HG02610 (cell line): ENCODE data around the gene TPM3.
"Not testable (repeated sequence)": the region's sequence is repeated elsewhere in the genome, so short reads cannot be mapped to it uniquely, and the experiment has no call there.

Experiments
- ATAC-seq: cut with Tn5 transposase; IDR thresholded peaks from one replicate; pipeline ENCODE4 v1.9.1; 2021; ENCODE audit warnings: mild to moderate bottlenecking, moderate library complexity; ENCODE audit not compliant: unreplicated experiment

The TPM3 gene

DNA sequence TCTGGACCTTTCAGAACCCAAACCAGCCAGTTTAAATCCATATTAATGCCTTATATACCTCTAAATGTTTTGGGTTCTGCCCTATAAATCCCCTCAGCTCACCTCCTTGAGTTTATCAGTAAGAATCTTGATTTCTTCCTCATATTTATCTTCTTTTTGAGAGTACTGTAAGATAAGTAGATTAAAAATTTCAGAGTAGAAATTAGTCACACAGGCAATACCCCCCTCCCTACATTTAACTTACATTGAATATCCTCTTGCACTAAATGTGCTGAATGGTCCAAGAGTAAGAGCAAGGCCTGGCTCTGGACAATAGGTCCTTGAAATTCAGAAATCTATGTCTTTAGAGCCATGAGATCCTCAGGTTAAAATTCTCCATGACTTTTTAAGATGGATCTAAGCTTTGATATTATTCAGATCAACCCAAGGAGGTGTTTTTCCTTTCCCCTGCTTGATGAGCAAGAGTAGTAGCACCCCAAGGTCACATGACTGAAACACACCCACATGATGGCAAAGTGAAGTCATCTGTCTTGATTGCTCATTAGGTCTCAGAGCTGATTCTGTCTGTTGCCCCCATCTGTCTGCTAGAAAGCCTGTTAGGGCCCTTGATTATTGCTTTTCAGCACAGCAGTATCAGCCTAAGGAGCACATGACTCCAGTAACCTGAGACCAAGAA is 21.2 kb downstream of the TPM3 start:
- no peak for ATAC-seq

DNA sequence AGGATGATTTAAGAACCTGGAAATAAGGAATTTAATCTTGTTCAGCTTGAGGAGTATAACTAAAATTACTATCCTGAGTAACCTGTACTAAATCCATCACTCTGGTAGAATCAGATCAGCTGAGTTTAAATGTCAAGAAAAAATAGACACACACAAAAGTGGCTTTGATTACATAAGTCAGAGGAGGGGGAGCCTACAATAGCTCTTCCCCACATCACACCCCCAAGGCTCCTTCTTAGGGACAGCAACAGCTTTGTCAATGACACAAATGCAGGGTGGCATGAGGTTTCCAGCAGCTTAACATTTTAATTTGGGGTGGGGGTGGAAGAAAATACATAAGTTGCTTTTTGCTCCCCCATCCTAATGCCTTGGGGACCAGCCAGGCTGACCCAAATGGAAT is 24.4 kb downstream of the TPM3 start:
- no peak for ATAC-seq

DNA sequence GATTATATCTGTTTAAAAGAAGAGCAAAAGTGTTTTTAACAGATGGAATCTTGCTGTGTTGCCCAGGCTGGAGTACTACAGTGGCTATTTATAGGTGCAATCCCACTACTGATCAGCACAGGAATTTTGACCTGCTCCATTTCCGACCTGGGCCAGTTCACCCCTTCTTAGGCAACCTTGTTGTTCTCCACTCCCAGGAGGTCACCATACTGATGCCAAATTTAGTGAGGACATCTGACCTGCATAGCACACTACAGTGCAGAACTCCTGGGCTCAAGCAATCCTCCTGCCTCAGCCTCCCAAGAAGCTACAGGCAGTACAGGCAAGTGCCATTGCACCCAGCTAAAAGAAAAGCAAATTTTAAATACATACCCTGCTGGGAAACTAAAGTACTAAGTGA is 25.7 kb downstream of the TPM3 start:
- ATAC-seq, result no peak

DNA sequence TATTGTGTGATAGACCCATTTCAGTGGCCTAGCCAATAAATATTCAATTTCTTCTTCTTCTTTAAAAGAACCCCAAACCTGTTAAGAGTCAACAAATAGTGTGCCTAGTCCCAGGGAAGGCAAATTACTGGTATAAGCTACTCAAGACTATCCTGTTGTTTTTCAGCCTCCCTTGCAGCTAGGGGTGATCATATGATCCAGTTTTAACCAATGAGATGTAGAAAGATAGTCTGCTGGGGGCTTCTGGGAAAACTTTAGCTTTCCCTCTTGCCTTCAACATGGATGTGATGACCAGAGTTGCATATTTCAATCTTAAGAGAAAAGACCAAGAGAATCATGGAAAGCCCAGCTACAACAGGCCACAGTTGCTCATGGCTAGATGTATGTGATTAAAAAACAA is 32.3 kb downstream of the TPM3 start:
- ATAC-seq, result no peak

DNA sequence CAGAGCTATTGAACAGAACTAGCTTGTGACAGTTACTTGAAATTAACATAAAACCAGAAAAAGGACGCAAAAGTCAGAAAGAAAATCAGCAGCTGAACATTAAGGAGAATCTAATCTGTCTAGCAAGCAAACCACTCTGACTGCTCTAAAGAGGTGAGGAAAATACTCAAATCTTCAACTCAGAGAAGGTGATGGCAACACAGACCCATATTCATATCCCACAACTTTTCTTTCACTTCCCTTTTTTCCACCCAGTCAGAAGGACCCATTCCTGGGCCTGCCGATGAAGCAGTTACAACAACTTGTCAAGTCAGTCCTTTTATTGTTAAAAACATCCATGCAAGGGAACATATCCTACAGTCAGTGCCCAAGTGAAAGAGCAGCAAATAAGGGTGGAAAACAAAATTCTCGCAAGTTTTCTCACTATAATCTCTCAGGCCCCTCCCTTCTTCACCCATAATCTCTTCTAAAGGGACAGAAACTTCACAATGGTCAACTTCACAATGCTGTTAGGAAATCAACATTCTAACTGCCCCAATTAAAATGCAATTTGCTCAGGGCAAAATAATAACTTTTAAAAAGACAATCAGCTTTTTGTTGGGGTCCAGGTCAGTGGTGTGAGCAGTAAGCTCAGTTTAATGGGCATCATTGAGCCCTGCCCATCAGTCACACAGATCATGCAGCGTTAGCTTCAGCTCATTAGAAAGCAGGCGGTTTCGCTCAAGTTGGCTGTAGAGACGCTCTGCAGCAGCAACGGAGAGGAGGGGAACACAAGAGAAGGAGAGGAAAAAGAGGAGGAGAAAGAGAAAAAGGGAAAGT is 33.4 kb downstream of the TPM3 start:
- ATAC-seq, result peak; percentile 39

DNA sequence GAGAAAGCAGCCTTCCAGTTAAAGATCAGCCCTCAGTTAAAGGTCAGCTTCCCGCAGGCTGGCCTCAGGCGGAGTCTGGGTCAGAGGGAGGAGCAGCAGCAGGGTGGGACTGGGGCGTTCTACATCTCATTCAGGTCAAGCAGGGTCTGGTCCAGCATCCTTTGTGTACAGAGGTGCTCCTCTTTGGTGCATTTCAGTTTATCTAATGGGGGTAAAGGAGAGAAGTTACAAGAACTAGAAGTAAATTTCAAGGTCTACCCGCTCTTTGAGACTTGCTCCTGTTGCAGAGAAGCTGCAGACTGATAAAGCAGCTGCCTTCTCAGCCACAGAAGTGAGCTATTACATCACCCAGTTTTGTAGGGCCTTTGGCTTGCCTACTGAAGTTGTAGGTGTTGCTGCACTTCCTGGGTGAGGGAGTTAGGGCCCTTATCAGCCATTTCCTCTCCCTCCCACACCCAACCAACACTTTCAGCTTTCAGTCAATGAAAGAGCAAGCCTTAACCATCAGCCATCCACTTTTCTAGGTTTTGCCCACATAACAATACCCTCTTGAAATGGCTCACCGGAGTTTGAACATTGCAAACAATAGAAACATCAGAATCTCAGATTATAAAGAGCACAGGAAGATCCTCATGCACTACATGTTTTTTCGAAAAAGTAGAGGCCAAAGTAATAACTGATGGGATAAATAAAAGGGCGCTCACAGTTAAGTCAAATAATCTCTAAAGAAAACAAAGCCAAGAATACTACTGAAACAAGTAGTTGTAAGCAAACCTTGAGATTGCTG is 34.2 kb downstream of the TPM3 start:
- peak; percentile 79 for ATAC-seq

DNA sequence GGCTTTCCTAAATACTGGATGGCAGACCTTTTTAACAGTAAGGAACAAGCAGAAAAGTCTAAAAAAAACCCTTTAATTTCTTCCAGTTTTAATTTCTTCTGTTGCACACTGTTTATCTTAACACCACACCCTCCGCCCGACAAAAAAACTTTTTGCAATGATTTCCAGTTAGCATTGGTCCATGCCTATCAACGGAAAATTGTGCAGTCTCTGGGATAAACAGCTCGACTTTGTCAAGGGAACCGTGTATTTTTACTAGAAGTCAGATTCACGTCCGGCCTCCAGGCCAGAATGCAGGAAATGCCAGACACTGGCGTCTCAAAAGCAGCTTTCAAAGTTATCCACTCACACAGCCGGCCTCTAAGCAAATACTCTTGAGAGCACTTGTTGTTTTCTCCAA is 36.6 kb downstream of the TPM3 start:
- no peak for ATAC-seq

DNA sequence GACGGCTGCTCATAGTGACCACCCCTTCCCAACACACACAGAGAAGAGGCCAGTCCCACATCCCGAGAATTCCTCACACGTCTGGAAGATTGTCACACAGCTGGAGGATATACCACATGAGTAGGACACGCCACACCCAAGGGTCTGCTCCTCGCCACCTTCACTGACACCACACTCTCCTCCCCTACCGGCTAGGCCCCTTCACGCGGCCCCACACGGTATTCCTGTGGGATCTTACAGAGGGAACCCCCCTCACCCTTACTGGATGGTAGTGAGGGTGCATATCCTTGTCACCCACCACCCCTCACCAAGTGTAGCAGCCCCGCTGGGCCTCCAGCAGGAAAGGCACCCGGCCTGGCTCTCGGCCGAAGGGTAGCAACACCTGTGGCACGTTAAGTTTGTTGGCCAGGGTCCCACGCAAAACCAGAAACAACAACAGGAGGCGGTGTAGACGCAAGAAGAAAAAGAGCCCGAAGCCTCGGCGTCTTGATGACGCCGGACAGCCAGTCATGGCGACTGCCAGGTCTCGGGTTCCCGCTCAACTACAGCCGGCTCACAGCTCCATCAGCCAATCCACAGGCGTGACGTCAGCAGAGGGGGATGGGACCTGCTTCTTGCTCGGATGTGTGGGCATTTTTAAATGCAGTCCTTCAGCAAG is 37.2 kb downstream of the TPM3 start, which contains the start of gene NUP210L:
TSS of gene NUP210L (minus strand) at position 540 of the 658 bp plus-strand sequence.
- no peak for ATAC-seq

DNA sequence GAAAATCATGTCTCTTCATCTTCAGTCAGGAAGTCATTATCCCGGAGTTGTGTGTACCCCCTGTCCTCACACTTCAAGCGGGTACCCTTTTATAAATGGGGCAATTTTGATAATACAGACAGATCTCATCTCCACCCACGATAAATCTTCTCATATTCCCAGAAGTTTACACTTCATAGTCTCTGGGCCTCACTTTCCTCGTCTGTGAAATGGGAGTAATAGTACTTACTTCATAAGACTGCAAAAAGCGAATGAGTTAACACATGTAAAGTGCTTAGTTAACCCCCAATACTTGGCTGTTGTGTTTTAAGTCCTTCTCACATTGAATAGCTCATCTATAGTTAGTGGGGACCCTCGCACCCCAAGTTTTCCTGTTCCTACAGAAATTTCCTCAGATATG is 37.8 kb downstream of the TPM3 start:
- no peak for ATAC-seq

DNA sequence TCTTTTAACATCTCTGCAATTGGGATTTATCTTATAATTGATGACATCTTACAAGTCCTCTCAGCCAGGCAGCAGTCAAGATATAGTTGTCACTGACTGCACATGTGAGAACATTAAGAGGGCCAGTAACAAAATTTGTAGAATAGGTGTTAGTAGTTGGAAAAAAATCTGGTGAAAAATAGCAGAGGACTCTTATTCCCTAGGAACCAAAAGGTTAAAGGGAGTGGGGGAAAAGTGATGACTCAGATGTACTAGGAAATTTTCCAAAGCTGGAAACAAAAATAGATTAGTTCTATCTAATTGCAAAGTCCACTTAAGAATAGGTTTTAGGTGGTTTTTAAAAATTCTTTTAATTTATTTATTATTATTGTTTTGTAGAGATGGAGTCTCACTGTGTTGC is 40.6 kb downstream of the TPM3 start:
- no peak for ATAC-seq

DNA sequence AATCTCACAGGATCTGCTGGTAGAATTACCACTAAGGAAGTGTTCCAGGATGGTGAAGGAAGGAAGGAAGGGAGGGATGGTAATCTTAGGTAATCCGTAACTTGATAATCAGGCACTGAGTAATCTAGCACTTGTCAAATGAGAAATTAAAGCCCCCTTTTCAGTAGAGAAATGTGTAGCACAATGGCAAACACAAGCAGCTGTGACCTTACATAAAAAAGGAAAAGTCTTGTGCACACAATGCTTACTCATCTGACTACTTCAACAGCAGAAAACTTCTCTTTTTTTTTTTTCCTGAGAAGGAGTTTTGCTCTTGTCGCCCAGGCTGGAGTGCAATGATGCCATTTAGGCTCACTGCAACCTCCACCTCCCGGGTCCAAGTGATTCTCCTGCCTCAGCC is 43.1 kb downstream of the TPM3 start:
- ATAC-seq, result peak; percentile 65

DNA sequence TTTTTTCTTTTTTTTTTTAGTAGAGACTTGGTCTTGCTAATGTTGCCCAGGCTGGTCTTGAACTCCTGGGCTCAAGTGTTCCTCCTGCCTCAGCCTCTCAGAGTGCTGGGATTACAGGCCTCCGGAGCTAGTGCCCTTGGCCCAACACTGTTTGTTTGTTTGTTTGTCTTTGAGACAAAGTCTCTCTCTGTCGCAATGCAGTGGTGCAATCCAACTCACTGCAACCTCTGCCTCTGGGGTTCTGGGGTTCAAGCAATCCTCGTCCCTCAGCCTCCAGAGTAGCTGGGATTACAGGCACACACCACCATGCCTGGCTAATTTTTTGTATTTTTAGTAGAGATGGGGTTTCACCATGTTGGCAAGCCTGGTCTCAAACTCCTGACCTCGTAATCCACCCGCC is 44.4 kb downstream of the TPM3 start:
- not testable (repeated sequence) for ATAC-seq

DNA sequence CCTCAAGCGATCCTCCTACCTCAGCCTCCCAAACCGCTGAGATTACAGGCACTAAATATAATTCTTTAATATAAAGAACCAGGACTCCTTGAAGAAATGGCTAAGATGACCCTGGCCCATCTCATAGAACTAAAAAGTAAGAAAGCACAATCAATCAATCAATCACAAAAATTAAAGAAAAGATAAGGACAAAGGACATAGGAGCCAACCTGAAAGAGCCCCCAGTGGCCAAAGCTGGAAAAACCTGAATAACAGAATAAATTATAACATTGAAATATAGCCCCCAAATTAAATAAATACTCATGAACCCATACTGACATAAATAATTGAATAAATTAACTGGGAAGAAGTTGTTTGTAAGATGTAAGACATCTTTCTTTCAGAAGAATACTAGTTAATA is 45.9 kb downstream of the TPM3 start:
- no peak for ATAC-seq

DNA sequence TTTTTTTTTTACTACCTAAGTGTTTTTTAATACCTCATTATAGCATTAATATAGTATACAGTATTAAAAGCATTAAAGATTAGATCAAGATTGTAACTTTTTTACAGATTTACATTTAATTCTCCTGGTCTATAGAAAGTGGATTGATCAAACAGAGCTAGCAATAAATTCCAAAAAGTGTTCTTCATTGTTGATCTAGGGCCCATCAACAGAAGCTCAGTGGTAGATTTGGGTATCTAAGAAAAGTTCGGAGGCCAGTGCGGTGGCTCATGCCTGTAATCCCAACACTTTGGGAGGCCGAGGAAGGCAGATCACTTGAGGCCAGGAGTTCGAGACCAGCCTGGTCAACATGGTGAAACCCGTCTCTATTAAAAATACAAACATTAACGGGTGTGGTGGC is 49.5 kb downstream of the TPM3 start:
- ATAC-seq, result no peak

DNA sequence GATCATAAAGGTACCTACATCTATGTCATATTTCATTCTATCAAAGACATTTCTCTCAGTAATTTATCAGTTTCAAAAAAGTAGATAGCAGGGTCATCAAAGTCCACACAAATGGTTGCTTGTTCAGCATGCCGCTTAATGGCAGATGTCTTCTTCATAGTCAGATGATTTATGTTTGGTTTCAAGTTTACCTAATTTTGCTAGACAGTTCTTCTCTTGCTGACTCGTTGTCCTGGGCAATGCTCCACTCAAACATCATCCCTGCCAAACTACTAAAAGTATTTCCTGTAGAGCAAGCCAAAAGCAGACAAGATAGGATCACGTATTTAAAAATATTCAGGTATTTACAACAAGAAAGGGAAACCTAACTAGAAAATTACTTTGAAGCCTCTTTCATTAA is 50.7 kb downstream of the TPM3 start:
- ATAC-seq, result no peak

DNA sequence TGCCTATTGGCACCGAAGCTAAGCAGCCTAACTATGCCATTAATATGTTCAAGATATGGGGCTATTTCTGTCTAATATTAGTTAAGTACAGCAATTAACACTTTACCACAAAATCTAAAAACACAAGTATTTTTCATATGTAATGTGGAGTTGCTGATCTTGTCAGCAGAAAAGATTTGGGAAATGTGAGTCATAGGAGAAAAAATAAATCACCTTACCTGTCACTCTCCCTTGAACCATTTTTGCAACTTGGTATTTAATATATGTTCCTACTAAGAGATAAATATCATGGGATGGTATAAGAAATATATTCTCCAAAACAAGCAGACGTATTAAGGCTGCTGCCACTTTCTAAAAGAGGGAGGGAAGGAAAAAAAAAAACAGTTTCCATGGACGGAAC is 54.0 kb downstream of the TPM3 start:
- ATAC-seq, result no peak

DNA sequence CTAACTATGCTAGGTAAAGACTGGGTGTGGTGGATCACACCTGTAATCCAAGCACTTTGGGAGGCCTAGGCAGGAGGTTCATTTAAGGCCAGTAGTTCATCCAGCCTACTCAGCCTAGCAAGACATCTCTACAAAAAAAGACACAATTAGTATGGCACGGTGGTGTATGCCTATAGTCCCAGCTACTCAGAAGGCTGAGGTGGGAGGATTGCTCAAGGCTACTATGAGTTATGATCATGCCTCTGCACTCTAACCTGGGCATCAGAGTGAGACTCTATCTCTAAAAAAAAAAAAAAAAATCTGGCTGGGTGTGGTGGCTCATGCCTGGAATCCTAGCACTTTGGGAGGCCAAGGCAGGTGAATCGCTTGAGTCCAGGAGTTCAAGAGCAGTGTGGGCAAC is 58.6 kb downstream of the TPM3 start:
- ATAC-seq, result no peak

DNA sequence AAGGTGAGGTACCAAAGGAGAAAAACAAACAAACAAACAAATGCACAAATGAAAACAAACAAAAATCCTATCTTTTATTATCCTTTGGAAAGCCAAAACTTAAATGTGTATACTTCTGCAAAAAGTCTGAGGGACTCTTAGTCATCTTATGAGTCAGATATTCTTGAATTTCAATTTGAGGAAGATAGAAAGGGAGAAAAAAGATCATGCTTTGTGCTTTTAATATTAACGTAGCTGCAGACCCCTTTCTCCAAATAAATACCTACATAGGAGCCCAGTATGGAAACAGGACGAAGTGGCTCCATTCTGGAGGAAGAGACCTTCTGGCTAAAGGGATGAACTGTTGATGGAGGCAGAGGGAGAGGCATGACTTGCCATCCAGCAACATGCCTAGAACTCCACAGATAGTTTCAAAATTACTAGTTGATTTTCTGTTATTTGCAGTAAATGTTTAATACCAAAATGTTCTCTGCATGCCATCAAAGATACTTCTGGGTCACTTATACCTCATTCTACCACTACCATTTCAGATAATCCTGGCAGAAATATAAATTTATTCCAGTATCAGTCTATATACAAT is 62.4 kb downstream of the TPM3 start:
- no peak for ATAC-seq

DNA sequence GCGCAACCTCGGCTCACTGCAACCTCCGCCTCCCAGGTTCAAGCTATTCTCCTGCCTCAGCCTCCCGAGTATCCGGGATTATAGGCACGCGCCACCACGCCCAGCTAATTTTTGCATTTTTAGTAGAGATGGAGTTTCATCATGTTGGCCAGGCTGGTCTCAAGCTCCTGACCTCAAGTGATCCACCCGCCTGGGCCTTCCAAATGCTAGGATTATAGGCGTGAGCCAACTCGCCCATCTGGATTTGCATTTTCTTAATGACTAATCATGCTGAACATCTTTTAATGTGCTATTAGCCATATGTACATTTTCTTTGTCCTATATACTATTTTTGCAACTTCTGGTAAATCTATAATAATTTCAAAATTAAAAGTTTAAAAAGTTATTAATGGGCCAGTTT is 68.7 kb downstream of the TPM3 start:
- not testable (repeated sequence) for ATAC-seq

DNA sequence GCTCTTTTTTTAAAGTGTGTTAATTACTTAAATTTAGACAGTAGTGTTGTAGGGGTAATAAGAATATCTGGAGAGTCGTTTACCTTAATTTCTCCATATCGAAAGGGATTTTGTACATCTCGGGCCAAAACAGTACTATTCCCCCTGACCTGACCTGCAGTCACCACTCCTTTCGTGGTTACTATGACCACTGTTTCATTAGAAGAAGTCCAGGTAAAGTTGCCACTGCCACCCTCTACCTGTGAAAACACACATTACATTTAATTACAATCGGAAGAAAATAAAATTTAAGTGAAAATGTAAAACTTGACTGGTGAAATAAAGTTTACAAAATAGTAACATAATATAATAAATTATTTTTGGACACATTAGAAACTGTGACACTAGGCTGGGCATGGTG is 74.3 kb downstream of the TPM3 start:
- no peak for ATAC-seq

DNA sequence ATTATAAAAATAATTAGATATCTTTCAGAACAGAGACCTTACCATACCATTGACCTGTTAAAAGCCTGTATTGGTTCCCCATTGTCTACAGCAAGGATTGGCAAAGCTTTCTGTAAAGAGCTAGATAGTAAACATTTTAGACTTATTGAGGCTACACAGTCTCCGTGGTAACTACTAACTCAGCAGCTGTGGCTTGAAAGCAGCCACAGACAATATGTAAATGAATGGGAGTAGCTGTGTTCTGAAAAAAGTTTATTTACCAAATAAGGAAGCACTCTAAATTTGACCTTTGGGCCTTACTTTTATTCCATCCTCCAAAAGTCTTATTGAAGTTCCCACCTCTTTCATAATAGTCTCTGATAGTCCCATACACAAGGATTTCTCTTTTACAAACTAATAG is 76.7 kb downstream of the TPM3 start:
- no peak for ATAC-seq
